Activated effector memory CD4-positive, alpha-beta T cell treated with Interleukin-2 at 50 U/mL for 16 hours (primary cell): ENCODE measurements around the gene BMPER.

Experiments used
- DNase-seq: peaks from one replicate; pipeline ENCODE4 v3.0.0-alpha.2; 2020

BMPER gene

DNA sequence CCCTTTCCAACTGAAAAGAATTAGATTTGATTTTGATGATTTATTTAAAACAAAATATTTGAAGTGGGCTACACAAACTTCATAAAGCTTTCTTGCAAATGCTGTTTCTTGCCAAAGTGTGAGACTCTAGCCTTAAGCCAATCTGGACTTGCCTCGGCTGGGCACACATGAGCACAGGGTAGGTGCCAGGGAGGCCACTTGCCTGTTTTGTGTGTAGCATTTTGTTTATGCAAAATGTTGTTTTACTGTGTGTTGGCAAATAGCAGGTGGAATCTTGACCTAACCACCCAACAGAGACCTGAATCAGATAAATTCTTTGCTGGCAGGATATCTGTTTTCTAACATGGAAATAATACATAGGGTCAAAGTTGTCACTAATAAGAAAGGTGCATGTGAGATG, 161.1 kb downstream of the BMPER start:
- no peak for DNase-seq

DNA sequence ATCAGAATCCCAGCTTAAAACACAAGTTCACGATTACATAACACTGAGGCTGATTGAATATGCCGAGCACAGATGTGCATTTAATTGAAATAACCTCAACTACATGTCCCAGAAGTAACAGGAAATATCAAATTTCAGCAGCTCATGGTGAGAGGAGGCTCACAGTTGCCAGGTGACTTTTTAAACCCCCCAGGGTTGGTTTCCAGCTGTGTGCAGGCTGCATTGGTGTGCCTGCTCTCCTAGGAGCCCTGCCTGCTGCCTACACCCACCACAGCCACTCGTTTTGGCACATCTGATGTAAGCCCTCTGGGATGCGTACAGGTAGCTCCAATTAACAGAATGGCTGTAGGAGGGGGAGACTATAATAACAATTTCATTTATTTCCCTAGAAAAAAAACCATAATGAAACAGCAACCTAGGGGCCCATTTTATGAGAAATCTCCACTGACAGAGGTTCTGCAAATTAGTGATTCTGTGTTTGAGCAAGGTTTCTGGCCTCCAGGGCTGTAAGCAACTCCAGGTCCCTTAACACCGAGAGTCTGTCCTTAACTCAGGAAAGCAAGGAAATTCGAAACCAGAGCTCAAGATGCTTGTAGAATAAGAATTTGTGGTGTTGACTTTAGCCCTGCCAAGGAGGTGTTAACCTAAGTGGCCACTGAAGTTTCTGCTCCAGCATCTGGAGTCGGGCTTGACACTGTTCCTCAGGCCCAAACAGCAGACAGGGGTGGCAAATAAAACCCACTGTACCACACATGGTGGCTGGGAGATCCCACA, 161.9 kb downstream of the BMPER start:
- DNase-seq = no peak

DNA sequence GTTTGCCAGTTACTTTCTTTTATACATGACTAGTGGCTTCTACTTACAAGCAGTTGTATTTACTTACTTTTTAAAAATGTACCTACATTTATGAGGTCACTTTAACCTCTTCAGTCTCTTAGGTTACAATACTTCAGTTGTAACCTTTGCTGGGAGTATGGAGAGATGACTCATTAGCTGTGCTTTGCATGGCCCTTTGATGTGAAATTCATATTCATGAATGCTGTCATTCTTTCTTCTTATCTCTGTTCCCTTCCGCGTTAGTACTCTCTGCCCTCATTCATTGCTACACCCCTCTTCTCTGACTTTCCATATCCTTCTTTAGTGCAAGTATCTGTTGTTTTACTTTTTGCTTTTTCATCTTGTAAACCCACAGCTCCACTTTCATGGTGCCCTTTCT, 164.3 kb downstream of the BMPER start:
- DNase-seq = no peak

DNA sequence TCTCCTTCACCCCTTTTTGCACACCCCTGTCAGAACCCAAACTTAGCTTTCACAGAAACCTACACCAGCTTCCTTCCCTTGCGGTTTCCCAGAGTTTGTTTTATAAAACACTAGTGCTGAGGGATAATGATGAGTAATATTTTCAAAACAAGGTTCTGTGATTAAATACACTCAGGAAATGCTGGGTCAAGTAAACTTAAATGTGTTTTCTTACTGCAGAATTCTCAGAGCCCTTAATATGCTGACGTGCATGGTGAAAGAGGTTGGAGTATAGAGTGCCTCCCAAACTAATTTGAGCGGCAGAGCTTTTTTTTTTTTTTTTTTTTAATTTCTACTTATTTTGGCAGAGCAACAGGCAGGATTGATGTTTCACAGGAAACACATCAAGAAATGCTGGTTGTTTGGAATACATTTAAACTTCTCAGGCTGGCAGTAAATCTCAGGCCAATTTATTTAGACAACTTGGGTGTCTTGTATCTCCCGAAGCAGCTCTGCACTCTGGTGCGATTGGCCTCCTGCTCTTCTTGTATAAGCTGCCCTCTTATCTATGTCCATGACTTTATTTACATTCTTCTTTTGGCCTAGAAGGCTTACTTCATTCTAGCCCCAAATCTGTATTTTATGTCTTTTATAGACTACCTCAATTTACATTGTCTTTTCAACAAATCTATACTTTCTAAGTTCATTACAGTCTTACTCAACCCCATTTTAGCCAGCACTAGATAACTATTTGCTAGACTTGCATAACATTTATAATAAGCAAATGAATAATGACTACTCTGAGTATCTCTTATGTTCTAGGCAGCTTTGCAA, 165.4 kb downstream of the BMPER start:
- DNase-seq = no peak

DNA sequence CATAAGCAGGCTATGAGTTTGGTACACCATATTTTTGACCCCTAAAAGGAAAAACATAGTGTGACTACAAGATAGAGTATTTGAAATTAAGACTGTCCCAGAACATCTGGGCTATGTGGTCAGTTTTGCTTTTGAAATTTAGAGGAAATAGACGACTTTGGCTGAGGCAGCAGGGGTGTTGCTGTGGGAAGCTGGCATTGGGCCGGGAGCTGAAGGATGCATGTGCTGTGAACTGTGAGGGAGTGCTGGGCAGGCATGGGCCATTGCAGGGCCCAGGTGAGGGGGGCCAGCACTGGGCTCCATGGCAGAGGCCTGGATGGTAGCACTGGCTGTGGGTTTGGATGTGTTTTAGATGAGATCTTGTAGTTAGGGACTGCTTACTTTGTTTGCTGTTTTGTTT, 168.3 kb downstream of the BMPER start:
- DNase-seq = no peak

DNA sequence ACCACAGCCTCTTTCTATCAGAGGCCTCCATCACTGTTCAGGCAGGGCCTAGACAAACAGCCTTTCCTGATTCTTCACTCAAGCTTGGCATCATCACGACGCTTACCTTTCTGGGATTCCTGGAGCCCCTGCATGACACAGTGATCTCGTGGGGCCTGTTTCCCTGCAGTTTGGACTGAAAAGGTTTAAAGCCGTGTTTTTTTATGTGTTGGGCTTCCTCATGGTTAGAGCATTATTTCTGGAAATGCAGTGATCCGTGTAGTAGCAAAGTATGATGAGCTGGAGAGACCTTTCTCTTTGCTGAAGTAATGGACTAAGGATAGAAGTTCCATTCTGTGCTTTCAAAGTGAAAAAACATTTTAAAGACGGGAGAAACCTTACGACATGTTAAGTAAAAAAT, 169.1 kb downstream of the BMPER start:
- DNase-seq = no peak

DNA sequence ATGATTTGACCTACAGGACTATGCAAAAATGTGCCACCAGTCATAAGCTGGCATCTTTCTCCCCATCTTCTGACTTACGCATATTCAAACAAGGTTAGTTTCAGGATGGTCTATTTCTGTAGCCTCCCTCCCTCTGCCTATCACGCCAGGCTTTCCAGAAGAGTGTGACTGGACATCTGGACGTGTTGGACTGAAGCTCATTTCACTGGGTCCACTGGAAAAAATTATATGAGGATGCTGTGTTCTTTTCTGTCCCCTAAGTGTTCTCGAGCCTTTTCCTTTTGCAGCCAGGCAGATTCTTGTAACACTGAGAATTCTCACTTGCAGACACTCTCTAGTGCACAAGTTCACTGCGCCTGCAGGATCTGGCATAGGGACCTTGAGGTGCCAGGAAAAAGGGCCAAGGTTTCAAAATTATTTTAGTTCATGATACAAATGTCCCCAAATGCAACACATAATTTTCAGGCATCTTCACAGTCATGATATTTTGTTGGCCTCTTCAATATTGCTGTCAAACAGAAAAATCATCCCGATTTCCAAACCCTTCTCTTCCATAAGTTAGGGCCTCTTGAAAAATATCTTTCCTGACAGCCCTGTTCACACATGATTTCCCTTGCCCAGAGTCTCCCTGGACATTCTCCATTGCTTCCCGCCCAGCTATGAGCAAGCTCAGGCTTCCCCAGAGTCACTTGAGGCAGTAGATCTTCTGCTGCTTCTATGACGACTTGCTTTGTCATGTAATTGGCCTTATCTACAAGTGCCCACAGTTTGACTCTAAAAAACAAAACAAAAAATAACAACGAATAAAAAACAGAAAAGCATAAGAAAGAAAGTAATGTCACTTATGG, 170.4 kb downstream of the BMPER start:
- no peak for DNase-seq

DNA sequence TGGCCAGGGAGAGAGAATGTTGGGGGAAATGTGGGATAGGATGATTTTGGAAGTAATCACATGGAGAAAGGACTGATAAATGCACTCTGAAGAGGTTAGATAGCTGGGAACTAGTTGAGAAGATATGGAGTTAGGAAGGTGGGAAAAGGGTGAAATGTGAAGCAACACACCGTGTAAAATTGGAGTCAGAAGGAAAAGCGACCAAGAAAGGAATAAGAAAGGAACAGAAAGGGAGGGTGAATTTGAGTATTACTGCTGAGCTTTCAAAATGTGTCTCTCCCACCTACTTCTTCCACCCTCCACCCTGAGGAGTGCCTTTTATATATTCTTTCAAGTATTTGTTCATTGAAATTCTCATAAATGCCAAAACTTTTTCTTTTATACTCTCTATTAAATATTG, 171.8 kb downstream of the BMPER start:
- DNase-seq = no peak

DNA sequence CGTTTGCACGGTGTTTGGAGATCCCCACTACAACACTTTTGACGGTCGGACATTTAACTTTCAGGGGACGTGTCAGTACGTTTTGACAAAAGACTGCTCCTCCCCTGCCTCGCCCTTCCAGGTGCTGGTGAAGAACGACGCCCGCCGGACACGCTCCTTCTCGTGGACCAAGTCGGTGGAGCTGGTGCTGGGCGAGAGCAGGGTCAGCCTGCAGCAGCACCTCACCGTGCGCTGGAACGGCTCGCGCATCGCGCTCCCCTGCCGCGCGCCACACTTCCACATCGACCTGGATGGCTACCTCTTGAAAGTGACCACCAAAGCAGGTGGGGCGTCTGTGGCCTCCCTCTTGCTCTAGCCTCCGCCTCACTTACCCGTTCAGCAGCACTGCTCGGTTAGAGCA, 173.5 kb downstream of the BMPER start:
- DNase-seq = no peak

DNA sequence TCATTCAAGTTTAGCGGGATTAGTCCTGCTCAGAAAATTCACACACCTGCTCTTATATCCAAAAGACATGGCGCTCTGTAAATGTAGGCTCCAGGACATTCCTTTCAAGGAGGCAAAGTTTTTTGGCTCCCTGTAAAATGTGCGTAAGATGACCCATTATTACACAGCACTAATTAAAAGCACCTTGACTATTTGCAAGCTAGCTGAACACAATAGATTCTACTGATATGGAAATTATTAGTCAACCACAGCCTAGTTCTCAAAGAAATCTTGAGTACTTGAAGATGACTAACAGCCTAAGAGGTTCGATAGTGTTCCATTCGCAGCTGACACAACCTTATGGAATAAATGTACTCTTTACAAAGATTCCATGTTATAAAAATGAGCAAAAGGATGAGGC, 175.2 kb downstream of the BMPER start:
- DNase-seq = no peak

DNA sequence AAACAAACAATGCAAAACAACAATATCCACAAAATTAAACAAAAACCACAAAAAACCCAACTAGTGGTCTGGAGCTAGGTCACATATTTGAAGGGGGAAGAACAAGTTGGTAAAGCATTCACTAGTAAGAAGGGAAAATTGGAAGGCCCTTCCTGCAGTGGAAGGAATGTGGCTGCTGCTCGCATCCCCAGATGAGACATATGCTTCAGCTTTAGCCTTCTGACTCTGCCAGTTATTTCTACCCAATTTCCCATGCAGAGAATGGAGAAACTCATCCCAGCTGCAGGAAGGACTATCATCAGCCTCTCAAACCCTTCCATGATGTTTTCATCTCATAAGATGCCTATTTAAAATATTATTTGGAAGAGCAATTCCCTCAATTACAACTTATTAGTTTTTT, 176.6 kb downstream of the BMPER start:
- no peak for DNase-seq

DNA sequence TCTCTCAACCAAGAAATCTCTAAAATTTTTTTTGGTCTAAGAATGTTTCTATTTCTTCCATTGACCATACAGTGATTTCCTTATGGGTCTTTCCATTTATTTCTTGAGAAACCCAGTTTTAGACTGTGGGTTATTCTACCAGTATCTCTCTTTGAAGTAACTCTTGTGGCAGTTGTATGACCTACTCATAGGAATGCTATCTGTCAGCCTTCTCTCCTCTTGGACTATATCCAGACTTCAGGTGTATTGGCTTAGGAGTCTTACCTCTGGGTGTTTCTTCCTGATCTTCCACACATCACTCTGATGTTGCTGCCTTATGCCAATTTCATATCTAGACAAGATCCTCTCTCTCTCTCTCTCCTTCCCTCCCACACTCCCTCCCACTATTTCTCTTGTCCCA, 178.1 kb downstream of the BMPER start:
- DNase-seq = no peak

DNA sequence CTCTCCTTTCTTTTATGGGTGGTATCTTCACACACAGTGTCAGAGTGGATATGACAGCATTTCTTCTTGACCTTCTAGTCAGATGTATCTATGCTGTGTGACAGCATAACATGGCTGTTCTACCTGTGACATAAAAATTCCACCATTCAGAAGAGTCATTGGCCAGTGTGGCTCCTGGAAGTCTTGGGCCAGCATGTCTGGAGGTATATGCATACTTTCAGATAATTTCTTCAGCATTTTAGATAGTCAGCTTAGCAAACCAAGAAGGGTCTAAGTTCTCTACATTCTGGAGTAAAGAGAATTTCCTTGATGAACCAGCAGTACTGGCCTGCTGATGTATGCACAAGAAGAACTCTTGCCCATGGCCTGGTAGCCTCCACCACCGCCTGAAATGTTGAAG, 179.3 kb downstream of the BMPER start:
- DNase-seq = no peak

DNA sequence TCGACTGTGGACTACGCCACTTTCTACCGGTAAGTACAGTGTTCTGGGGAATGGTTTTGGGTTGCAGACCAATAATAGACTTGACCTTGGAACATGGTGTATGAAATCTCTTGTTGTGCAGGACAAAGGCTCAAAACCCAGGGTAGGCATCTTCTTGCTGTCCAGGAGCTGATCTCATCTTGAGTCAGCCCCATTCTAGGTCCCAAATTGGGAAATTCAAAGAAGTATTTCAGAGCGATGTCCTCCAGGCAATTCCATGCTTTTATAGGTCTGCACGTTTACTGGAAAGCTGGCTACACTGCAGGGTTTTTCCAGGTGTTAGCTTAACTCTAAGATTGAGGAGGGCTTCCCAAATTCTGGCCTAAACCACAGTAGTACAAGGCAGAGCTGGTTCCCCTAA, 180.7 kb downstream of the BMPER start:
- DNase-seq = no peak

DNA sequence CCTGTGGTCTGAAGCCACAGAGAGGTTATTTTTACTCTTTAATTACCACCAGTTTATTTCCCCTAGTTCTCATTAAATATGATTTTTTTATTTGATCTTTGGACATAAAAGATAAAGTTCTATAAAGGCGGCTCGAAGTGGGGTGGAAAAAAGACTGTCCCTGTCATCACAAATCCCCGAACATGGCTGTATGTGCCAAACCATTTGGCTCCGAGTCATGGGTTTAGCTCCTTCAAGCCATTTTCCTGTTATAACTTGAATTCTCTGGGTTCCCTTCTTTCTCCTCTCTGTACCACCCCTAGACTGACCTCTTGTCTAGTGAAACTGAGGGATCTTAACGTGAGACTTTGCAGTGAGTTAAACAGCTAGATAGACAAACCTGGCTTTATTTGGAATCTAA, 181.6 kb downstream of the BMPER start:
- no peak for DNase-seq

DNA sequence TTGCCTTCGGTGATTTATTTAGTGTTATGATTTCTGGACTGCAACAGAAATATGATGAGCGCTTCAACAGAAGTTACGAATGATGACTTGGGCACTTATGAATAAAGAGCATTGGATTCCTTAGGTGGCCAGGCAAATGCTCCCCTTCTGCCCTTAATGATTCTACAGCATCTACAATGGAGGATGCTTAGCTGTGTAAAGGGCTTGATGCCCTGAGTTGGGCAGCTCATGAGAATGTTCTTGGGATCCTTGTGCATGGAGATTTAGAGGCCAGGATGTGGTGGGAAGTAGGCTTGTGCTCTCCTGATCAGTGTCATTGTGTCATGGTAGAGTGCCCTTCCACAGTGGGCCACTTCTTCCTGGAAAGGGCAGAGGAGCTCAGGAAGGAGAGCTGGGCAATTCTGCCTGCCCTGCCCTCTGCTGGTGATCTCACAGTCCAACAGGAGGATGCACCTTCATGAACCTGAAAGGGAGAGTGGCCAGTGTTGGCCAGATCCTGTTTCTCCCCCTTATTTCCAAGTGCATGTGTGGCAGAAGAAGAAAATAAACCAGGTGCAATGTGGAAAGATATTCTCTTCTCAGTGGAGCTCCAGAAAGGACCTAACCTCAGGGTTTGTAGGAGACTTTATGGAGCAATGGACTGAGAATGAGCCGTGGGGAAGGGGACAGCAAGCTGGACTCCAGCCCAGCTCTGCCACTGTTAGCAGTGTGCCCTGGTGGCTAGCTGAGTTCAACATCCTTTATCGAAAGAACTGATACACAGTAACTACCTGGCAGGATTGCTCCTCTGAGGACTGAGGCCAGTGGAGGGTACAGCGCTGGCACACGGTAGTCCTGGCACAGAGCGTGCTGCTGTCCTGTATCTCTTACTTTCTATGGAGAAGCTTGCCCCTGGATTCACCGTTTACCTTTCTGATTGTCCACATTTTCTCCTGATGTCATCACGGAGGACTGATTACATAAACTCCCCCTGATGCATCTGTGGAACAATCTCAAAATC, 182.9 kb downstream of the BMPER start:
- no peak for DNase-seq

DNA sequence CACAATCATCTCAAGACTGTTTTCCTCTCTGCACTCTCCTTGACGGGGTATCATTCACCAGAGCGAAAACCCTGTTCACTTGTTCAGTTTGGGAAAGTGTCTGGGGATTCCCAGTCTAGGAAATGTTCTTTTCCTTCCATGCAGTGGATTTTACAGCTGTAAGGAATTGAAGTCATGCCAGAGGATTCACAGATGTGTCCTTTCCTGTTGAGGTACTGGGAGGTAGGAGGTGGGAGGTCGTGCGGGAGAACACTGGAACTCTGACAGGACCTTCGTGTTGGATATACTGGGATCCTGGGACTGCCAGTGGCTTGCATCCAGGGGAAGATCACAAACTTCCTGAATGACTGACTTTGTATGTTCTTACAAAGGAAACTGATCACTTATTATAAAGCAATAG, 185.5 kb downstream of the BMPER start:
- DNase-seq = no peak

DNA sequence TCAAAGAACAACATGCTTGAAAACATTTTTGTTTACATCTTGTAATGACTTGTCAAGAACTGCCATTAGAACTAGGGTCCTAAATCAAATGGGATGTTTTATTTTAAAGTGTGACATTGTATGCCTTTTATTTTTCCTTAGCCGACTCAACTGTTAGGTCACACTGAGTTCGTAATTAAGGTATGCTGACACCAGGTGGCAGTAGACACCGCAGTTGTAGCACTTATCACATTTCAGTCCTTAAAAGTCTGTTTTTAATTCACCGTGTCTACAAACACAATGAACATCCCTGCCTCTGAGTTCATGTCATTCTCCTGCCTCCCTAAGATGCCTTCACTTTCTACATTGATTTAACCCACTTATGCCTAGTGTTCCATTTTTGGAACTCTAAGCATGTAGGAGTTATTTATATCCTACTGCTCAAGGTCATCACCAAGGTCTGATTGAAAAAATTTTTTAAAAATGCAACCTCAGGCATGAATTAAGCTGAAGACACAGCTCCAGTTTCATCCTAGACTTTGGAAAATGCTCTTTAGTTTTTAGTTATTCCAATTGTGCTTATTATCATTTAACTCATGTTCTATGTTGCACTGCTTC, 186.1 kb downstream of the BMPER start:
- no peak for DNase-seq

DNA sequence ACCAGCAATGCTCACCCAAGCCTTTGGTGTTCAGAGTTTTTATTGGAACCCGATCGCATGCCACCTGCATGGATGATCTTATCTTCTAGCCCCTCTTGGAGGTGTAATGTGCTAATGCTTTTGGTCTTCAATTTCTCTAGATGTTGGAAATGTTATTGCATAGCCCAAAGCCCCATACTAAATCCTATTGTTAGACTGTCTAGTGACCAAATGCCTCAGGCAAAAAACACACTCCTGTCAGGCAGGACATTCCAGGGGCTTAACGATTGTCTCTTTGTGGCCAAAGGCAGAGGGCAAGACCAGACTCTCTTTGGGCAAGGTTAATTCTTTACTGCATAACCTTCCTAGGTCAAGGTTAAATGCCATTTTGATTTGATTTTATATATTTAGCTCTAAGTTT, 187.9 kb downstream of the BMPER start:
- no peak for DNase-seq

DNA sequence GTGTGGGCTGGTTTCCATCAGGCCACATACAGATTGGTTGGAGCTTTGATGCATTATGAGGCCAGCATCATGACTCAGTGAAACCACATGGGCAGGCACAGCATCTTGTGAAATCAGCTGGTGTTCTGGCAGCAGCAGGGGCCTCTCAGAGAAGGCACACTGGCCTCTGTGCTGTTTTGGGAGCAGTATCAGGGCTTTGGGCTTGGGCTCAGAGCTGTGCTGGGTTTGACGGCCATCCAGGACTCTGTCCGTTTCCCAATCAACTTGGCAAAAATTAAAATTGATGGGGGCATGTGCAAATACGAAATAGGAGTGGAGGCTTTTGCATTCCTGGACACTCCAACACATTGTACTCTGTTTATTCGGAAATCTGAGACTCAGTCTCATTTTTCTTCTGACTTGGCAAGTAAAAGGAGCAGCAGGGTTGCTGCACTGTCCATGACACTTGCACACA, 190.9 kb downstream of the BMPER start:
- DNase-seq = no peak

DNA sequence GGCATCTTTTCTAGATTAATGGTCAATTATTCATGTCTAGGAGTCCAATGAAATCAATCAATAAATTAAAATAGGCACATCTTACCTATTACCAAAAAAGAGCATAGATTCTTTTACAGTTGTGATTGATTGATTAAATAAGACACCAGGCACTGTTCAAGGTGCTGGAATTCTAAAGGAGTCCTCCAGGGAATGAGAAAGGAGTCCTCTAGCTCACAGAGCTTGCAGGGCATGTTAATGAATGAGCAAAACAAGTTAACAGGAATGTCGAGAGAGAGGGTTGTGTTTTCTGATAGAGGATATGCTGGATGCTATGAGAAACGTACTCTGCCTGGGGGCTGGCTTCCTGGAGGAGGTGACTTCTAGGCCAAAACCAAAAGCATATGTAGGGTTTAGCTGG, 191.4 kb downstream of the BMPER start:
- DNase-seq = no peak

DNA sequence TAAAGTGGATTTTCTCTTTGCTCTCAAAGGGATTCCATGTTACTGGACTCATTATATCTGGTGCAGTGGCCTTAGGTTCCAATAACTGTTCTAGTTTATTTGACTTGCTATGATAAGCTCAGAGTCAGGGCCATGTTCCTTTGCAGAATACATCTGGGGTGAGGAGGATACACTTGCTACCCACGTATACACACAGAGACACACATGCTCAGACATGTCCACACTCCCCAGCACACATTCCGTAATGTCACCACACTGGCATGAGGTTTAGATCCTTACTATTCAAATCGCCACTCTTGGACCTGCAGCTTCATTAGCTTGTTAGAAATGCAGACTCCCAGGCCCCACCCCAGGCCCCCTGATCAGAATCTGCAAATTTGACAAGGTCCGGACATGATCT, 195.3 kb downstream of the BMPER start:
- no peak for DNase-seq
